Retinal pigment epithelial cell (primary cell): ENCODE results near the gene CD248.

Source experiments
- DNase-seq: peaks from one replicate; pipeline ENCODE4 v3.0.0-alpha.2; 2010; ENCODE audit warnings: low read depth
- H3K4me3 ChIP-seq: 2 replicates; pipeline ENCODE4 v1.5.1; 2011; ENCODE audit warnings: mild to moderate bottlenecking, low read length, control low read depth, moderate library complexity
- CTCF ChIP-seq: conservative IDR thresholded peaks from 2 replicates; pipeline ENCODE4 v1.5.1; 2011; ENCODE audit warnings: low read depth, low read length, control low read depth, inconsistent platforms

CD248 gene

DNA sequence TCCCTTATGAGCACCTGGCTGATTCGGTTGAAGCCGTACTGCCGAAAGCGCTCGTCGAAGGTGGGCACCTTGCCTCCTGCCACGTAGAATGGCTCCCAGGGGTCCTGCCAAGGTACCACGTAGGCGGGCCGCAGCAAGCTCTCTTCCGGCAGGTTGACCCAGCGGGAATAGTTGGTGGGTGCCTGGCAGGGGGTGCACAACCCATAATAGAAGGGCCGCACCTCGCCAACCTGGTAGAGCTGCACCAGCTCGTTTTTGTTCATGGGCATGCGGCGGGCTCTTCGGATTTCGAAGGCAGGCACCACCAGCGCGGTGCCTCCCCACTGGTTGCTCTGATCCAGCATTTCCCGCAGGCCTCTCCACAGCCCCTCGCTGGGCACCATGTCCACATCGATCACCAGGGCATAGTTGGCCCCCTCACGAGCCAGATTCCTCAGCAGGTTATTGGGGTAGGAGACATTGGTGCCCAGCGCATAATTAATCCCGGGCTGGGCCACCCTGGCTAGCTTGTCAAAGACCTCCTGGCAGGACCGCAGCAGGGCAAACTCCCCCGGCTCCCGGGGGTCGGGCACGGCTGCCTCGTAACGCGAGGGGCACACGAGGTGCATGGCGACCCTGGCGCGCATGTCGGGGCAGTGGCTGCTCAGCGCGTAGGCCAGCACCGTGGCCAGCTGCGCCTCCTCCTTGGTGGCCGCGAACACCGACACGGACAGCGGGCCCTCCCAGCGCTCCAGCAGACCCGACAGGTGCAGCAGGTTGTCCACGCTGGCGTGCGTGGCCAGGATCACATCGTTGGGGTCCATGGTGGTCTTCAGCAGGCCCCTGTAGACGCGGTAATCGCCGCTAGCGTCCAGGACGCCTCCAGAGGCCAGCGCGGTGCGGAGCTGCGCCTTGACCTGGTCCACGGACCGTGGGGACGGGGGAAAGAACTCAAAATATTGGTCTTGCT is 29.9 kb upstream of the CD248 start:
- no peak for DNase-seq
- peak overlapping the region; percentile 92 for H3K4me3 ChIP-seq
- TF ChIP-seq CTCF, result no peak

GRCh38 chr11:66345316-66345649 is 28.4 kb upstream of the CD248 start:
- TF ChIP-seq CTCF, result no peak
- H3K4me3 ChIP-seq, result peak overlapping the region; percentile 96
- no peak for DNase-seq

DNA sequence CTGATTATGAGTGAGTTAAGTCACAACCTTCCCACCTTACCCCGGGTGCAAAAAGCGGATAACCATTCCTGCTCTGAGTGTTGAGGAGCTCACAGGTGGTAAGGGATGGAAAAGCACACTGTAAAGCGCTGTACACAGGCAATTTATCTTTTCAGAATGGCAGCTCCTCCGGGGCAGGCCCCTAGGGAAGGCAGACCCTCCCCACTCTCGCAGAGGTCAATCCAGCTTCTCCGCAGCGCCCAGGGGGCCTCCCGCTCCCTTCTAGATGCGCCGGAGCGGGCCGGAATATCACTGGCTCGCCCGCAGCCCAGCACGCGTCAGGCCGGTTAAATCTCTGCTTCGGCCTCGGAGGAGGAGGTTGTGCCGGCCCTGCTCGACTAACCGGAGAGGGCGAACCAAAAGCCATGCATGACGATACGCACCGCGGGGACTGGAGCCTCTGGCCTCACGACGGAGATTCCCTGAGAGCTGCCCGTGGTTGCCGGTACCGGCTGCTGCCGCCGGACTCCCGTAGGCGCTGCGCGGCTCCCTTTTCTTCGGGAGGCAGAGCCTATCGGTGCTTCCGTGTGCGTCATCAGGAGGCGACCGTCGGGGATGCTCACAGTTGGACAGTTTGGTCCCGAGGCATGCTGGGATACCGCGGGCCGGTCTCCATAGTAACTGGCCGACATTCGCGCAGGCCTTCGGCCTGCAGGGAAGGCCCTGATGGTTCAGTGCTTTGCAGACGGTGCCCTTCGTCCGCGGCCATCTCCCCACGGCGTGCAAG is 27.9 kb upstream of the CD248 start, which contains the start of gene BRMS1:
Gene BRMS1, minus strand, starts transcription at position 555 of the 766 bp plus-strand sequence. CDS start 2,870 bp downstream, outside the sequence.
- no peak for TF ChIP-seq CTCF
- peak within 1 kb of the TSS; percentile 96 for H3K4me3 ChIP-seq
- peak; percentile 85 for DNase-seq

DNA sequence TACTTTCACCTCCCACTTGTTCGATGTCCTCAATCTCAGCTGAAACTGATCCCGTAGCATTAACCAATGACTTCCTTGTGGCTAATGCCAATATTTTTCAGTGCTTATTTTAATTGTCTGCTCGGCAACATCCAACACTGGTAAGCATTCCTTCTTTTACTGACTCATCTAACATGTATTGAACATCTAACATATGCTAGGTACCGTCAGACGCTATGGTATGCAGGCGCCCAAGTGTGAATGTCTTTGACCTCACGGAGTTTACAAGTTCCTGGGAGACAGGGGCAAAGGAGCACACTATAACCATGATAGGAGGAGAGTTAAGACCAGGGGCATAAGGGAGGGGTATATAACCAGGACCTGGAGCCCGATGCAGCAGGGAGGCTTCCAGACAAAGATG is 26.3 kb upstream of the CD248 start:
- no peak for TF ChIP-seq CTCF
- H3K4me3 ChIP-seq, result no peak overlapping the region
- no peak for DNase-seq

DNA sequence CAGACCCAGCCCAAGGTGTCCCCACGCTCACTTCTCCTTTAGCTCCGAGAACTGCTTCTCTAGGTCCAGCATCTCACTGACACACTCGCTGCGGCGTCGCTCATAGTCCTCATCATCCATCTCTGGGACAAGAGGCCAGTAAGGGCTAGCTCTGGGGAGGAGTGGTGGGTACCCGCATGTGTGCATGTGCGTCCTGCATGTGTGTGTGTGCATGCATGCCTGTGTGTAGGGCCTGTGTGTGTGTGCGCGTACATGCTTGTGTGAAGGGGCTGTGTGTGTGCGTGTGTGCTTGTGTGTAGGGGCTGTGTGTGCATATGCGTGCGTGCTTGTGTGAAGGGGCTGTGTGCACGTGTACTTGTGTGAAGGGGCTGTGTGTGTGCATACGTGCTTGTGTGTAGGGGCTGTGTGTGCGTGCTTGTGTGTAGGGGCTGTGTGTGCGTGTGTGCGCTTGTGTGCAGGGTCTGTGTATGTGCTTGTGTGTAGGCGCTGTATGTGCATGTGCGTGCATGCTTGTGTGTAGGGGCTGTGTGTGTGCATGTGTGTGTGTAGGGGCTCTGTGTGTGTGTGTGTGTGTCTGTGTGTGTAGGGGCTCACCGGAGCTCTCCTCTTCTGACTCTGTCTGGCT is 24.8 kb upstream of the CD248 start:
- no peak overlapping the region for H3K4me3 ChIP-seq
- no peak for DNase-seq
- no peak for TF ChIP-seq CTCF

- no peak for TF ChIP-seq CTCF
- no peak overlapping the region for H3K4me3 ChIP-seq
- no peak for DNase-seq
These were observed 24.0 kb upstream of the CD248 start for GRCh38 chr11:66340596-66341501.
